Sciatic nerve (tissue), 2 donors: ENCODE results near the gene UNC79. TPM values are rescaled to one million over a fixed set of nuclear protein-coding genes. Genes with fewer than 3 reads are reported as not detected.
"Not testable (repeated sequence)": the region's sequence is repeated elsewhere in the genome, so short reads cannot be mapped to it uniquely, and the experiment has no call there.

Experiments used
- ATAC-seq: fragments of 200-7000 bp; cut with Tn5 transposase; one replicate; pipeline ENCODE4 v1.9.1; 2020; ENCODE audit warnings: mild to moderate bottlenecking, moderate library complexity
- DNase-seq: peaks from one replicate; pipeline ENCODE4 v3.0.0-alpha.2; 2020; ENCODE audit warnings: low spot score
- intact Hi-C: fragments of 100-400 bp; cut with DNase I; formaldehyde crosslinking; loops from one replicate; pipeline ENCODE4 v1.14.2; 2022
- total RNA-seq: library from RNA; stranded (reverse); fragmentation: NEBNext Ultra II Directional; extraction: Animal tissue kit (Norgen Biotek cat#: 25700); gene quantifications from one replicate; pipeline ENCODE4 v1.2.1, GENCODE V29; 2021
- donor health status: DM: no; HTN: no; CAD: no.
- donor health status: DM: no; HTN: no; CAD: no.

The UNC79 gene
- total RNA-seq = 0.62 TPM

DNA sequence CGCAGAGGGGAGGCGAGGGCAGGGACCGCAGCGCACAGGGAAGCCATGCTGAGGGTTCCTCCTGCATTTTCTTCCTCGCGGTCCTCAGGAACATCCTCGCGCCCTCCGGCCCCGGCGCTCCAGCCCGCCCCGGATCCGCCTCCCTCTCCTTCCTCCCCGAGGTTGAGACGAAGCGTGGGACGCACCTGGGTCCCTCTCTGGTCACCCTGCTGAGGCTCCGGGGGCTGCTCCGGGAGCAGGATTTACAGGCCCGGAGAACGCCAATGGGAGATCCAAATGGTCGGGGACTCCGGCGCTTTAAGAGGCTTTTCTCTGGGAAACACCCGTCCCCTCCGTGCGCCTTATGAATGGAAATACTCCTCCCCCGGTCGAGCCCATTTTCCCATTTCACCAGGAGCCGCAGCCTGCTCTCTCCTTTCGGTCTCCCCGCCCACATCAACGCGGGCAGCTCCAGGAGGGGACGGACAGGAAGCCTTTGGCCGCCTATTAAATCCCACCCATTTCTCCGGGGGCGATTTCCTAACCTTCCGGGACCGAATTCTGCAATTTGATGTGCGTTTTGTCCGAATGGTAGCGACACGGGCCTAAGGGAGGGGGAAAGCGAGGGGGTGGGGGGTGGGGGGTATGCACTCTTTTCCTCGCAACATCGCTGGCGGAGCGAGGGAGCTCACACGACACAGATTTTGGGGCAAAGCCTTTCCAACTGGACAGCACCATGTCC, at the start of gene UNC79:
Gene UNC79 (plus strand): TSS at position 625 of the 721 bp plus-strand sequence. CDS start 91 bp downstream, at position 716.
- DNase-seq (no peak), ATAC-seq (no peak)
- intact Hi-C loops = no loop called here

GRCh38 chr14:93381644-93382043, 49.1 kb upstream of the UNC79 start:
- intact Hi-C loops = no loop called here
- ATAC-seq = no peak
- DNase-seq = no peak

DNA sequence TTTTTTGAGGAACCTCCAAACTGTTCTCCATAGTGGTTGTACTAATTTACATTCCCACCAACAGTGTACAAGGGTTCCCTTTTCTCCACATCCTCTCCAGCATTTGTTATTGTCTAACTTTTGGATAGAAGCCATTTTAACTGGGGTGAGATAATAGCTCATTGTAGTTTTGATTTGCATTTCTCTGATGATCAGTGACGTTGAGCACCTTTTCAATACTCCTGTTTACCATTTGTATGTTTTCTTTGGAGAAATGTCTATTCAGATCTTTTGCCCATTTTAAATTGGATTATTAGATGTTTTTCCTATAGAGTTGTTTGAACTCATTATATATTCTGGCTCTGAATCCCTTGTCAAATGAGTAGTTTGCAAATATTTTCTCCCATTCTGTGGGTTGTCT, 46.5 kb upstream of the UNC79 start:
- intact Hi-C loops, ATAC-seq, DNase-seq: not testable (repeated sequence)

- no peak for ATAC-seq
- intact Hi-C loops = no loop called here
- DNase-seq = no peak
Observed at GRCh38 chr14:93395231-93395630, 35.5 kb upstream of the UNC79 start.

GRCh38 chr14:93396456-93396855, 34.3 kb upstream of the UNC79 start:
- DNase-seq = no peak
- ATAC-seq = no peak
- intact Hi-C loops = no loop called here

DNA sequence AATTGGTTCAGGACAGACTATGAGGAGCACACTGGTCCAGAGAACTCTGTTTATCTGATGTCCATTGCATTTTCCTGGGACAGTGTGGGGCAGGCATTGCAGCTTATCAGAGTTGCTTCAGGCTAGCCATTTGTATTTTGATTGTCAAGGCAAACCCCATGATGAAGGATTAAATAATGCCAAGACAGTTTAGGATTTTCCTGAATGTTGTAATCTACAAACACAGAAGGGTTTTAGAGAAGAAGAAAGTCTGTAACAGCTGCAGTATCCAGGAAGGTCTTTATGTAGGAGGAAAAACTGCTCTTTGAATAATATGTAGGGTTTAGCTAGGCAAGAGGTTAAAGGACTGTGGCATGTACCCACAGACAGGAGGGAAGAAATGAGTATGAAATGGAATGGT, 32.2 kb upstream of the UNC79 start:
- no peak for ATAC-seq
- intact Hi-C loops = no loop called here
- no peak for DNase-seq

DNA sequence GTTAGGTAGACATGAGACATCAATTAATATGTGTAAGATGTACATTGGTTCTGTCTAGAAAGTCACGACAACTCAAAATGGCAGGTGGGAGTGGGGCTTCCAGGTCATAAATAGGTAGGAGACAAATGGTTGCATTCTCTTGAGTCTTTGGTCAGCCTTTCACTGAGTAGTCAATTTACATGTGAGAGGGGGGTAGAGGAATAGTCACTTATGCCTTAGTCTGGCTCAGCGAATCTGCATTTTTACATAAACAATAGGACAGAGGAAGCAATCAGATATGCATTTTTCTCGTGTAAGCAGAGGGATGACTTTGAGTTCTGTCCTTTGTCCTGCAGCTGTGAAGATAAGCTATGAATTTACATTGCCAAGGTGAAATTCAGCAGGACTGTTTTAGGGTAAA, 27.8 kb upstream of the UNC79 start:
- intact Hi-C loops = no loop called here
- ATAC-seq (no peak), DNase-seq (no peak)

GRCh38 chr14:93410021-93410420, 20.7 kb upstream of the UNC79 start:
- no peak for ATAC-seq
- no peak for DNase-seq
- intact Hi-C loops = no loop called here

GRCh38 chr14:93410893-93411292, 19.8 kb upstream of the UNC79 start:
- ATAC-seq (no peak), DNase-seq (no peak)
- intact Hi-C loops = no loop called here

DNA sequence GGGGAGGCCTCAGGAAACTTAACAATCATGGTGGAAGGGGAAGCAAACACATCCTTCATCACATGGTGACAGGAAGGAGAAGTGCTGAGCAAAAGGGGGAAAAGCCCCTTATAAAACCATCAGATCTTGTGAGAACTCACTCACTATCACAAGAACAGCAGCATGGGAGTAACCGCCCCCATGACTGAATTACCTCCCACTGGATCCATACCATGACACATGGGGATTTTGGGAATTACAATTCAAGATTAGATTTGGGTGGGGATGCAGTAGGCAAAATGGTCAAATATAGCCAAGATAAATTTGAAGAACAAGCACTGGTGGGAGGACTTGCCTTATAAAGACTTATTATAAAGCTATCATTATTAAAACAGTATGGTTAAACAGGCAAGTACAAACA, 5.6 kb upstream of the UNC79 start:
- DNase-seq, intact Hi-C loops, ATAC-seq: not testable (repeated sequence)

DNA sequence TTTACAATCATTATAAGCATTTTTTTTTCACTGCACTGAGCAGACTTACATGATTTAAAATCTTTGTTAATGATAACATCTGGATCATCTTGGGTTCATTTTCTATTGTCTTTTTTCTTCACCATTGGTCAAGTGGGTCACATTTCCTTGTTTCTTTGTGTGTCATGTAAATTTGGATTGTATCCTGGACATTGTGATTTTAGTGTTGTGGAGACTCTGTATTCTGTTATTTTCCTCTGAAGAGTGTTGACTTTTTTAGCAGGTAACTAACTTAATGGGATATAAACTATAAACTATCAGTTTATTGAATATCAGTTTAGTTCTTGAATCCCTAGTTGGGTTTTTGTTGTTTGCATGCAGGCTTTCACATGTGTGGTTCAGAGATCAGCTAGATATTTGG, 4.0 kb upstream of the UNC79 start:
- intact Hi-C loops = no loop called here
- DNase-seq (no peak), ATAC-seq (no peak)

DNA sequence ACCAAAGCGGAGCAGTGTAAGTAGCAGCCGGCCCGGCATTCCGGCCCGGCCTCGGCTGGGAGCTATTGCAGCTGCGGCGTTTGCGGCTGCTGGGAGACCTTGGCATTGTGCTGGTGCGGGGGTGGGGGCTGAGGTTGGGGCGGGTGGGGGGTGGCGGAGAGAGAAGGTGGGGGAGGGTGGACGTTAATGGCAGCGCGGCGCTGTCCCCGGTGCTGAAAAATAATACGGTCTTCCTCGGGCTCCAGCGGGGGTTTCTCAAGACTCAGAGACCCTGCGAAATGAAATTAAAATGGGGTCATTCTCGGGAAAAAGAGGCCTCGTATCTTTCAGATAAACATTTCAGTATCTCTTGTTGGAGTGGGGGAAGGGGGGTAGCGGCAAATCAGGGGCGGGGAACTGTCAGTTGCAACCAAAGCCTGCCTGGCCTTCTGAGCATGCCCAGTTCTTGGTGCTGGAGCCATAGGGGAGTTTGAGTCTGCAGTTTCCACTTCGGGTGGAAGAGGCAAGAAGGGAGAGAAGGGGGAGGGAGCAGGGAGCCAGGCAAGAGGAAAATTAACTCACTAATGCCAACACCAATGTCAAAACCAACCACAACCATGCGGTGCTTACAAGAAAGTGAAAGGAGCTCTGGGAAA, 414 bp downstream of the UNC79 start:
- DNase-seq (no peak), ATAC-seq (no peak)
- intact Hi-C loops = no loop called here

- ATAC-seq = no peak
- no peak for DNase-seq
- intact Hi-C loops = no loop called here
Observed at GRCh38 chr14:93454224-93454623, 23.5 kb downstream of the UNC79 start.

DNA sequence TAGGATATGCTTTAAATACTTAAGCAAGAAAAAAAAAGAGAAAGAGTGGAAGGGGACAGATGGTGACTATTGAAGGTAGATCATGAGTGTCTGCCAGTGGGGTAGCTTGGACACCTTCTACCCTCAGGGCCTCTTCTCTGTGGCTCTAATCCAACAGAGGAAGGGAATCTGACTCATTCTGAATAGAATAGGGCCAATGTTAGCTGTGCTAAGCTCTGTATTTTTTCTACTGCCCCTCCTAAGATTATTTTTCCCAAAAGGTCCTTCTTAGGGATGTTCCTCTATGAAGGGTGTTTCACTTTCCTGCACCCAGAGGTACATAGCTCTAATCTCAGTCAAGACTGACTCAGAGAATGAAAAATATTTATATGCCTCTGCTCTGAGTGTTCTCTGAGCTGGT, 25.6 kb downstream of the UNC79 start:
- no peak for DNase-seq
- ATAC-seq = no peak
- intact Hi-C loops = no loop called here

DNA sequence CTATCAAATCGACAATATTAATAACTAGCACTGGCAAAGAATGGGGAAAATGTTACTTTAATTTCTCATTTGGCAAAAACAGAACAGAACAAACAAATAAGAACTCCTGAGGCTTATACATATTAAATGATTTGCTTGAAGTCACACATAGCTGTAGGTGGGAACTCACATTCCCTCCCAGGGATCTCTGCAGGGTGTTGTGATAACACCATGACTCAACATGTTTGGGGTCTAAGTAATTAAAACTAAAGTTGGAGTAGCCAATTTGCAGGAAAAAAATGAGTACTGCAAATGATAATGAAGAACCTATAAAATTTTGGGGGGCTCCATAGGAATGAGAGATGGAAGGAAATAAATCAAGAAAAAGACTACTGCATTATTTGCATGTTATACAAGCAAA, 27.5 kb downstream of the UNC79 start:
- DNase-seq (no peak), ATAC-seq (no peak)
- intact Hi-C loops = no loop called here

DNA sequence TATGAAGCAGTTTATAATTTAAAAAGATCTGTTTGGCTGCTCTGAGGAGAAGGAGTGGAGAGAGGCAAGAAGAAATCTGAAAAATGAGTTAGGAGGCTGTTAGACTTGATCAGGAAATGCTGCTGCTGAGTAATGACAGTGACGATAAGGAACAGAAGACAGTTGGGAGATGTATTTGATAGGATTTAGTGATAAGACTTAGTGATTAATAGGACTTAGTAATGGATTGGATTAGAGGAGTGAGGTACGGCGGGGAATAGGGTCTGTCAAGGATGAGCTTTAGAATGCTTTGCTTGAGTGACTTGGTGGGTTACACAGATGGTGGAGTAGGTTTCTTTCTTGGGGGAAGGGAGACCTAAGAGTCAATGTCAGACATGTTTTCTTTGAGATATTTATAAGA, 31.7 kb downstream of the UNC79 start:
- ATAC-seq = no peak
- intact Hi-C loops = no loop called here

GRCh38 chr14:93464271-93464670, 33.5 kb downstream of the UNC79 start:
- intact Hi-C loops = no loop called here
- ATAC-seq (no peak), DNase-seq (no peak)

More for the DNA sequence above, 31.7 kb downstream of the UNC79 start:
- no peak for DNase-seq

DNA sequence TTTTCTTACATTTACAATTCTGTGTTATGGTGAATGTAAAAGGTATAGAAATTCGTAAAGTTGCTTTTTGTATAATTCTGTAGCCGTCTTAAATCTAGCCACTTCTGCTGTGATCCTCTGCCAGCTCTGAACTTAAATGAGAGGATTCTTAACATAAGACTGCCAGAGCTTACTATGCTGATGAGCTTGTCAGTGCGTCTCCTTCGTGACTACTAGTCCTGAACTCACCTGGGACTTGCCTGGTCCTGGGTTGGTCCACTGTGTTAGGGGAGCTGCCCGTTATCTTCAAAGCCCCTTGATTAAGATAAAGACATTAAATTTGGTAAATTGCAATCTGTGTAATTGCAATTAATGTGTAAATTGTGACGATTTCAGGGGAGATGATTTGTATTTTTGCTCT, 44.7 kb downstream of the UNC79 start:
- DNase-seq (no peak), ATAC-seq (no peak)
- intact Hi-C loops = no loop called here

GRCh38 chr14:93476305-93476704, 45.6 kb downstream of the UNC79 start:
- DNase-seq (no peak), ATAC-seq (no peak)
- intact Hi-C loops = no loop called here

GRCh38 chr14:93479074-93479473, 48.3 kb downstream of the UNC79 start:
- intact Hi-C loops, ATAC-seq, DNase-seq: not testable (repeated sequence)

DNA sequence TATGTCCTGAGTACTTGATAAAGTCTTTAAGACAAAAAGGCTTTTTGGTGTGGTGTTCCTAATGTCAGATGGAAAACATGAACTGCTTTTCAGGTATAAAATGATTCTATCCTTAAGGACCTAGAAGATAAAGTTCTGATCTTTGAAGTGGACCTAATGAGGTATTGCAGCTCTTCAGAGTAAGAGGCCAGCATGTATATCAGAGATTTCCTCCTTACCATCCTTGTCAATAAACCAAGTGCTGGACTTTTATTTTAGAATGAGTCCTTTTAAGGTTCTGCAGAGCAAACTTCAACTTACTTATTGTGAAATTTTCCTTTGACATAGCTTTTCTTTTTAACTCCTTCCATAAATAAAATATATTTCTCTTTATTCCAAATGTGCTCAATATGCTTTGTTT, 50.1 kb downstream of the UNC79 start:
- intact Hi-C loops = no loop called here
- ATAC-seq = no peak
- DNase-seq = no peak
